Right lobe of liver (tissue), 4 donors: ENCODE measurements around the gene GRWD1.

Experiments
- POLR2A ChIP-seq: fragments of 450-650 bp; IDR thresholded peaks from one replicate; pipeline ENCODE4 v1.6.1; 2017; ENCODE audit warnings: antibody characterized with exemption, mild to moderate bottlenecking
- TF ChIP-seq, protein P1 (sequence below), 4 donors: fragments of 200-600 bp in 3 of 4; fragments of 450-650 bp in 1 of 4; IDR thresholded peaks; one replicate each; pipeline versions ENCODE4 v1.5.1 to v1.8.0; 2016 to 2022; ENCODE audit warnings: antibody characterized with exemption in 4 of 4, mild to moderate bottlenecking in 2 of 4
- donor health status: DM: no; HTN: no; CAD: no.
- donor health status: DM: no; HTN: no; CAD: no.
- donor health status: DM: no; HTN: yes; CAD: no.

DNA sequence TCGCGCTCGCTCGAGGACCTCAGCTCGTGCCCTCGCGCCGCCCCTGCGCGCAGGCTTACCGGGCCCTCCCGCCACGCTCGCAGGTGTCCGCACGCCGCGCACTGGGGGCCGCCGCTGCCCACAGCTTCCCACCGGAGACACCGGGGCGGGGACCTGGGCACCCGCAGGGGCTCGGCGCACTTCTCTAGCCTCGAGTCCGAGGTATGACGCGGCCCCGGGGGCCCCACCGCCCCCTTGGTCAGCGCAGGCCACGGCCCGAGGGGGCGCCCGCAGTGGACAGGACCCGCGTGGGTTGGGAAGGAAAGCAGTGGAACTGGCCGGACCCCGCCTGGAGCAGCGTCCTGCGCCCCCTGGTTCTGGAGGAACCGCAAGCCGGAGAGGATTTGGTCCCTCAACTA lies 2.1 kb upstream of the GRWD1 start:
- TF ChIP-seq, protein P1, sequence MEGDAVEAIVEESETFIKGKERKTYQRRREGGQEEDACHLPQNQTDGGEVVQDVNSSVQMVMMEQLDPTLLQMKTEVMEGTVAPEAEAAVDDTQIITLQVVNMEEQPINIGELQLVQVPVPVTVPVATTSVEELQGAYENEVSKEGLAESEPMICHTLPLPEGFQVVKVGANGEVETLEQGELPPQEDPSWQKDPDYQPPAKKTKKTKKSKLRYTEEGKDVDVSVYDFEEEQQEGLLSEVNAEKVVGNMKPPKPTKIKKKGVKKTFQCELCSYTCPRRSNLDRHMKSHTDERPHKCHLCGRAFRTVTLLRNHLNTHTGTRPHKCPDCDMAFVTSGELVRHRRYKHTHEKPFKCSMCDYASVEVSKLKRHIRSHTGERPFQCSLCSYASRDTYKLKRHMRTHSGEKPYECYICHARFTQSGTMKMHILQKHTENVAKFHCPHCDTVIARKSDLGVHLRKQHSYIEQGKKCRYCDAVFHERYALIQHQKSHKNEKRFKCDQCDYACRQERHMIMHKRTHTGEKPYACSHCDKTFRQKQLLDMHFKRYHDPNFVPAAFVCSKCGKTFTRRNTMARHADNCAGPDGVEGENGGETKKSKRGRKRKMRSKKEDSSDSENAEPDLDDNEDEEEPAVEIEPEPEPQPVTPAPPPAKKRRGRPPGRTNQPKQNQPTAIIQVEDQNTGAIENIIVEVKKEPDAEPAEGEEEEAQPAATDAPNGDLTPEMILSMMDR (IDR thresholded peaks at IDR 0.05) = no peak
- no peak for TF ChIP-seq POLR2A
